BE2C (cell line): ENCODE measurements around the gene BLVRA.

Experiments used
- DNase-seq: peaks from one replicate; pipeline ENCODE4 v3.0.0-alpha.2; 2020
- H3K27me3 ChIP-seq: fragments of 250-450 bp; sonication (Bioruptor Pico); 2 replicates; pipeline ENCODE4 v1.5.1; 2020; ENCODE audit warnings: mild to moderate bottlenecking
- H3K36me3 ChIP-seq: fragments of 250-450 bp; sonication (Bioruptor Pico); 2 replicates; pipeline ENCODE4 v1.5.1; 2020; ENCODE audit warnings: mild to moderate bottlenecking
- H3K4me1 ChIP-seq: fragments of 250-450 bp; sonication (Bioruptor Pico); 2 replicates; pipeline ENCODE4 v1.5.1; 2020
- H3K4me3 ChIP-seq: 2 replicates; pipeline ENCODE4 v1.5.1; 2011; ENCODE audit warnings: low read depth, low read length
- H3K9me3 ChIP-seq: fragments of 250-450 bp; sonication (Bioruptor Pico); 2 replicates; pipeline ENCODE4 v1.5.1; 2020
- CTCF ChIP-seq: IDR thresholded peaks from 2 replicates; pipeline ENCODE4 v1.5.1; 2012; ENCODE audit warnings: mild to moderate bottlenecking, low read depth, low read length

The BLVRA gene

GRCh38 chr7:43761938-43762692 lies 3.6 kb downstream of the BLVRA start:
- no peaks in the 10 kb centered on the region for H3K27me3 ChIP-seq
- no peak for TF ChIP-seq CTCF
- H3K9me3 ChIP-seq: no peaks in the 10 kb centered on the region
- H3K36me3 ChIP-seq: no peaks in the 10 kb centered on the region
- H3K4me3 ChIP-seq: no peak overlapping the region
- peaks cover 6% of the 10 kb centered on the region; the same call in 1 of the 2 replicates for H3K4me1 ChIP-seq
- no peak for DNase-seq

- no peak for DNase-seq
- TF ChIP-seq CTCF: no peak
- Histone ChIP-seq H3K4me3 (no peak overlapping the region), H3K36me3 (no peaks in the 10 kb centered on the region), H3K9me3 (no peaks in the 10 kb centered on the region), H3K4me1 (peaks cover 7% of the 10 kb centered on the region; the same call in 1 of the 2 replicates), H3K27me3 (no peaks in the 10 kb centered on the region)
These were observed 4.7 kb downstream of the BLVRA start for GRCh38 chr7:43763183-43763582.

- no peaks in the 10 kb centered on the region for H3K9me3 ChIP-seq
- no peaks in the 10 kb centered on the region for H3K27me3 ChIP-seq
- no peak for TF ChIP-seq CTCF
- no peaks in the 10 kb centered on the region for H3K36me3 ChIP-seq
- DNase-seq: no peak
- H3K4me3 ChIP-seq: no peak overlapping the region
- H3K4me1 ChIP-seq: peaks cover 7% of the 10 kb centered on the region; the same call in 1 of the 2 replicates
These were observed 5.7 kb downstream of the BLVRA start for GRCh38 chr7:43764039-43764761.

GRCh38 chr7:43764807-43765491 lies 6.5 kb downstream of the BLVRA start:
- DNase-seq: no peak
- Histone ChIP-seq H3K27me3 (no peaks in the 10 kb centered on the region), H3K9me3 (no peaks in the 10 kb centered on the region), H3K36me3 (no peaks in the 10 kb centered on the region), H3K4me3 (no peak overlapping the region), H3K4me1 (peaks cover 7% of the 10 kb centered on the region; the same call in 1 of the 2 replicates)
- no peak for TF ChIP-seq CTCF

- DNase-seq: no peak
- Histone ChIP-seq H3K9me3 (no peaks in the 10 kb centered on the region), H3K4me3 (no peak overlapping the region), H3K36me3 (no peaks in the 10 kb centered on the region; the same call in 1 of the 2 replicates), H3K27me3 (no peaks in the 10 kb centered on the region), H3K4me1 (peaks cover 10% of the 10 kb centered on the region; the same call in 1 of the 2 replicates)
- no peak for TF ChIP-seq CTCF
These were observed 8.1 kb downstream of the BLVRA start for GRCh38 chr7:43766564-43766963.
